ENCODE data around the gene MRPL30.
"Not testable (repeated sequence)": the region's sequence is repeated elsewhere in the genome, so short reads cannot be mapped to it uniquely, and the experiment has no call there.

The MRPL30 gene

DNA sequence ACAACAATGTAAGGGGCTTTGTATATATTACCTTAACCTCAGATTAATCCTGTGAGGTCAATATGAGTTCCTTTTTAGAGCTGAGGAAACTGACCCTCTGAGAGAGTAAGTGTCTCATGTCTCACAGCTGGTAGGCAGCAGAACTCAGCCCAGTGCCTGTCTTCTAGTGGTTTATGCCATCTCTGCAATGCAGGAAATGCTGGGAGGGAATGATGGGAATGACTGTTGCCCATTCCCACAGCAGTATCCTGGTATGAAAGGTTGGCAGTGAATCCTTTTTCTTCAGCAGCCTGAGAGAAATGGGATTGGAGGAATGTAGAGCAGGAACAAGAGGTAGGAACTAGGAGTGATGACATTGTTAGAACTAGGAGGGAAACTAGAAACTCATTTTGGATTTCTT is 6.0 kb downstream of the MRPL30 start:
- DNase-seq, result no peak

DNA sequence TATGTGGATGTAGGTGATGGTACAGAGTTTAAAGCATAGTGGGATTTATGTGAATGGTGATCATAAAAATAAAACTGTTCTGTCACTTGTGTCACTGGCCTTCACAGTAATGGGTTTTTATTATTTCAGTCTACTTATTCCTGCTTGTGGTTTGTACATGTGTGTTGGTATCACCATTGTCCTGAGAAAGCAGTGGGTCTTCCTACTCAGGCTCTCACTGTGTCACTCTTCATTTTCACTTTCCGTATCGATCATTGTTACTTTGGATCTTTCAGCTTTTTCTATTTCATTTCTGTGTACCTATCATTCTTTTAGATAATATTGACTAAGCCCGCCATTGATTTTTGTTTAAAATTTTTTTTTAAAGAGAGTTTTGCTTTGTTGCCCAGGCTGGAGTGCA is 7.4 kb downstream of the MRPL30 start:
- DNase-seq, result no peak

DNA sequence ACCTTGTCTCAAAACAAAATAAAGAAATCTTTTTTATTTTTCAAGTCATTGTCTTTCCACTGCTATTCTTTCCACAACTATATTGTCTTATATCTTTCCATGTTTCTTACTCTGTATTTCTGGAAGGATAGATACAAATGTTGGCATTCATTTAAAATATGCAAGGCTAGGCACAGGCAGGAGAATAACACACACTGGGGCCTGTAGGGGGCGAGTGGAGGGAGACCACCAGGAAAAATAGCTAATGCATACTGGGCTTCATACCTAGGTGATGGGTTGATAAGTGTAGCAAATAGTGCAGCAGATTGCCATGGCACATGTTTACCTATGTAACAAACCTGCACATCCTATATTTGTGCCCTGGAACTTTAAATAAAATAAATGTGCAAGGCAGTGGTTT is 9.6 kb downstream of the MRPL30 start:
- DNase-seq, result no peak

DNA sequence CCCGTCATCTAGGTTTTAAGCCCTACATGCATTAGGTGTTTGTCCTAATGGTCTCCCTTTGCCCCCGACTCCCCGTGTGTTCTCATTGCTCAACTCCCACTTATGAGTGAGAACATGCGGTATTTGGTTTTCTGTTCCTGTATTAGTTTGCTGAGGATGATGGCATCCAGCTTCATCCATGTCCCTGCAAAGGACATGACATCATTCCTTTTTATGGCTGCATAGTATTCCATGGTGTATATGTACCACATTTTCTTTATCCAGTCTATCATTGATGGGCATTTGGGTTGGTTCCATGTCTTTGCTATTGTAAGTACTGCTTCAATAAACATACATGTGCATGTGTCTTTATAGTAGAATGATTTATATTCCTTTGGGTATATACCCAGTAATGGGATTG is 11.4 kb downstream of the MRPL30 start:
- DNase-seq, result not testable (repeated sequence)

DNA sequence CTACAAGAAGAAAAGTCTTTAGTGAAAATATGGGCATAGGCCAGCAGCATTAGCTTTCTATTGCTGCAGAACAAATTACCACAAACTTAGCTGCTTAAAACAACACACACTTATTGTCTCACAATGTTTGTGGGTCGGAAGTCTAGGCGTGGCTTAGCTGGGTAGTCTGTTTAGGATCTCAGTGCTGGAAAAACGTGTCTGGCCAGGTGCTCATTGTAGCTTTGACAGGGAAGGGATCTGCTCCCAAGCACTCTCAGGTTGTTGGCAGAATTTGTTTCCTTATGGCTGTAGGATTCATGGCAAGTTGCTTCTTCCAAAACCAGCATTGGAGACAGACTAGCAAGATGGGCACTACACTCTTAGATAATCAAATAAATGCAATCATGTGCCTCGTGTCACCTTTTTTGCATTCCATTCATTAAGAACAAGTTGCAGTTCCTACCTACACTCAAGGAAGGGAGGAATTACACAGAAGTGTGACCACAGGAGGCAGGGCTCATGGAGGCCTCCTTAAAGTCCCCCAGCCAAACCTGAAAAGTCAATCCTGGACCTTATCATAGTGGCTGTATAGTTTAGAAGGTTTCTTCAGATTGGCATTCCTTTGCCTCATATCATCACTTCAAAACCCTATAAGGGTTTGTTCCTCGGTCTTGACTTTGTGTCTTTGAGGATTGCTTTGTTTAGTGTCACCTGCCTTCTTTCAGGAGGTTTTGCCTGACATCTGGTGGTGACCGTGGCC is 17.3 kb downstream of the MRPL30 start:
- no peak for DNase-seq

DNA sequence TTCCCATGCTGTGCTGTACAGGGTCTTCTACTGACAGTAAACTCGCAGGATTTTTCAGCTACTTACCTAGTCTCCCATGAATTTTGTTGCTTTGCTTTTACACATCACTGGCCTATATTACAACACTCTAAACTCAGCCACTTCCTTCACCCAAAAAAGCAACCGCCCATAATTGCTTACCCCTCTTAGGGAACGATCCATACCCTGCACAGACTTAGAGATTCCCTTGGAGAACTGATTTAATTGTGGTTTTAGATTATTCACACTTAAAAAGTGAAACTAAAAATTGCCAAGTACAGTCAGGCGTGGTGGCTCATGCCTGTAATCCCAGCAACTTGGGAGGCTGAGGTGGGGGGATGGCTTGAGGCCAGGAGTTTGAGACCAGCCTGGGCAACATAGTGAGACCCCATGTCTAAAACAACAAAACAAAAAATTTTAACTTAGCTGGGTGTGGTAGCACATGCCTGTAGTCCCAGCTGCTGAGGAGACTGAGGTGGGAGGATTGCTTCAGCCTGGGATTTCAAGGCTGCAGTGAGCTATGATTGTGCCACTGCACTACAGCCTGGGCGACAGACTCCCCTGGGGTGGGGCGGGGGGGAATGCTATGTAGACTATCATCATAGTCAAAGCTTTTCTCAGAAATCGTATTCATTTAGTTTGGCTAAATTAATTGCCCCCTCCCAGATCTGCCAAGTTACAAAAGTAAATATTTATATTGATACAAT is 19.3 kb downstream of the MRPL30 start:
- no peak for DNase-seq

DNA sequence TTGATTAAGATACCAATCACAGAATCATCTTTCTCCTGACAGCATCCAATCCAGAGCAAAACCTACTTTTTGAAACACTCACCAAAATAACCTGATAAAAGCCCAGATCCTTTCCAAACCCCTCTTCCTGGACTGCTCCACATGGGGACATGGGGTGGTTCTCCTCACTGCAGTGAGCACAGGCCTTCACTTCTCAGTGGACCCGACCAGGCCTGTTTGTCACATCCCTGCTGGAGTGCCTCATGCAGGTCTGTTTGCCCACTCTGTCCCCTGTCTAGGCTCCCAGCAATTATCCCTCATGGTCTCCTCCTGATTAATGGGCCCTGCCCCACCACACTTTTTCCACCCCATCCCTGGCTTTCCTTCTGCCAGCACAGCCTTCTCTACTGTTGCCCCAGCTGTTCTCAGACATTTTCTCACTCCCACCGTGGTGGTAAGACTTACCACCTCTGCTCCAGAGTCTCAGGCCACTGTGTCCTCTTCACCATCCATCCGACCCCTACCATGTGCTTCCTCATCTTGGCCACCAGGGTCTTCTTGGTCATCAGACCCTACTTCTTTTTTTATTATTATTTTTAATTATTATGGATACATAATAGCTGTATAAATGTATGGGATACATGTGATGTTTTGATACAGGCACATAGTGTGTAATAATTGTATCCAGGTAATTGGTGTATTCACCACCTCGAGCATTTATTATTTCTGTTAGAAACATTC is 21.1 kb downstream of the MRPL30 start:
- DNase-seq, result no peak

DNA sequence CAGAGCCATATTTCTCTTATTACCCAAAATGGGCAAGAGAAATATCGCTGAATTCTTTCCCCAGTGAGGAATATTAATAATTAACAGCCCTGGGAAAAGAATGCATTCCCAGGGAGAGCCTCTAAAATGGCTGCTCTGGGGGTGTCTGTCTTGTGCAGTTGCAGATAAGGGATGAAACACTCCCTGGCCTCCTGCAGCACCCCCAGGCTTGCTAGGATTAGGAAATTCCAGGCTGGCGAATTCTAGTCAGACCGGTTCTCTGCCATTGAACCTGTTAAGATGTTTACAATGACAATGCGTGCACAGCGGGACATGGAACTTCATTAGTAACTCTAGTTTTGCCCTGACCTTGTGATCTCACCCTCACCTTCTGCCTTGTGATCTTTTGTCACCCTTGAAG is 24.5 kb downstream of the MRPL30 start:
- DNase-seq, result no peak

DNA sequence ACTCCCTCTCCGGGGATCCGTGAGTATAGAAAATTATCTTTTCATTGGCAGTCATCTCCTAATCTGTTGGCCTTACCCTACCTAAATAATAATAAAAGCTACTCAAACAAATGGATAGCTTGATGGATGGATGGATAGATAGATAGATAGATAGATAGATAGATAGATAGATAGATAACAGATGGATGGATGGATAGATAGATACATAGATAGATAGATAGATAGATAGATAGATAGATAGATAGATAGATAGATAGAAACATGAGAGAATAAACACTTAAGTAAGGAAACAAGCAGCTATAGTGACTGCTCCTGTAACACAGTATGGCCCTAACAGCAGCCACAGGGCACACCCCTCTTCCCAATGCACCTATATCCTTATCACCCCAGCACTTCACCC is 35.1 kb downstream of the MRPL30 start:
- no peak for DNase-seq

DNA sequence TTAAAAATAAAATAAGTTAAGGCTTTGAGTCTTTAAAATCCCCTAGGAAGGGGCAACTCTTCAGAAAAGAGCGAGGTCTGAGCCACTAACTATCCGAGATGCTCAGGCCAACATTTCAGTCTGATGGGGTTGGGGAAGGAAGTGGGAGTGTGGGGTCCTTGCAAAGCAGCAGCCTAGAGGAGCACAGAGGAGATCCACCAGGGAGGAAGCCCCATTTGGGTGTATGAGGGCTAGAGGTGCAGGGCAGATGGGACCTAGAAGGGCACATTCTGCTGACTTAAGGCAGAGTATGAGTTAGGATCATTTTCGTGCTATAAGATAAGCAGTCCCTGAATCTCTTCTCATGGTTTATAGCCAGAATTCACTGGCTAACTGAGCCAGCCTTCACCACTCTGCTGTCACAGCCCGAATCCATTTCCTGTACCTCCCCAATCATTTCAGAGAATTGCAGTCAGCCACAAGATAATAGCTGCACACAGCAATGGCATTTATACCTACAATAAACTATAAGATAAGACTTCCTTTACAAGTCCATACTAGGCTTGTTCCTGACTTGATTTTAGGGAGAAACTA is 37.0 kb downstream of the MRPL30 start:
- DNase-seq, result no peak

DNA sequence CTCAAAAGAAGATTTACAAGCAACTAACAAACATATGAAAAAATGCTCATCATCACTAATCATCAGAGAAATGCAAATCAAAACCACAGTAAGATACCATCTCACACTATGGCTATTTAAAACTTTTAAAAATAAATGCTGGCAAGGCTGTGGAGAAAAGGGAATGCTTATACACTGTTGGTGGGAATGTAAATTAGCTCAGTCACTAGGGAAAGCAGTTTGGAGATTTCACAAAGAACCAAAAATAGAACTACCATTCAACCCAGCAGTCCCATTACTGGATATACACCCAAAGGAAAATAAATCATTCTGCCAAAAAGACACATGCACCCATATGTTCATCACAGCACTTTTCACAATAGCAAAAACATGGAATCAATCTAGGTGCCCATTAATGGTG is 52.2 kb downstream of the MRPL30 start:
- not testable (repeated sequence) for DNase-seq

DNA sequence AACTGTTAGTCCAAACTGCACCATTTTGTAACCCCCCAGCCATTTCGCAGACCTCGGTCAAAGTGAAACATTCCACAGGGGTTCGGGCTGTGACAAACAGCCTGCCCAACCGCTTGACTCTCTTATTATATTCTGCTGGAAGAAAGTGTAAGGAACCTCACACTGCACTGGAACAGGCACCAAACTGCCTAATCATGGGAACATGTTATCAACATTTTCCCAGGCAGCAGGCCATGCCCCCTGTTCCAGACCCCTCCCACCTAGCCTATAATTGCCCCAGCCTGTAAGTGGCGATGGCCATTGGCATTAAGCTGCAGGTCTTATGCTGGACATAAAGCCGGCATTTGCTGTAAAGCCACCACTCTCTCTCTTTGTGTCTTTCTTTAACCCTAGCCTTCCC is 57.6 kb downstream of the MRPL30 start:
- no peak for DNase-seq

DNA sequence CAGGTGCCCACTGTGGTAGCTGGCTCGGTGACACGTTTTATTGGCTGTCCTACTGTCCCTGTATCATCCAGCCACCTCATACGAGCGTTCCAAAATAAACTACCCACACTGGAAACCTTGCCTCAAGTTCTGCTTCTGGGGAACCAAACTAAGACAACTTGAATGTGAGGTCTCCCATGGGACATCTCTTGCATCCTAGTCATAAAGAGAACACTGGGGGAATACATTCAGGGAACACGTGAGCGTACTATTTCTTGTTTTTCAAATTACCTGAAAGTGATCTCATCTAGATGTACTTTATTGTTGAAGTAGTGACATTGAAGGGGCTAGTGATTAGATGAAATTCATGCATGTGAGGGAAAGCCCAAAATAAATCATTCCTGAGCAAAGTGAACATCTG is 59.4 kb downstream of the MRPL30 start:
- no peak for DNase-seq

DNA sequence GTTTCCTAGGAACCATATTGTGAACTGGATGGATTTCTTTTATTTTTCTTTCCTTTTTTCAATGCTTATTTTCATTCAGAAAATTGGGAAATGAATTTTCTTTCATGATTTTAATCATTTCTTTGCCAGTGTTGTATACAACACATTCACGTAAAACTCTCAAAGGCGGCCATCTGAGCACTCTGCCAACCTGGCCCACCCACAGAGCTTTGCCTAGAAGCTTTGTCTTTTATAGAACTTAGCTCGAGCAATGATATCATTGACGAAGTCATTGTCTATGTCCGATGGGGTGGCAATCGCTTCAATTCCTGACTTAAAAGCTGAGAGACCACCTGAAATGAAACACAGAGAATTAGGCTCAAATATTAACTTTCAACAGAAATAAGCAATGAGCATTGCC is 61.2 kb downstream of the MRPL30 start:
- DNase-seq, result no peak
